GM10248 (cell line): Measurements from ENCODE around the gene OR10V1.
"Not testable (repeated sequence)": the region's sequence is repeated elsewhere in the genome, so short reads cannot be mapped to it uniquely, and the experiment has no call there.

Experiments
- CTCF ChIA-PET: fragments of 300-600 bp; sonication (Branson Sonifier 250); formaldehyde crosslinking; extraction: SDS; loops from one replicate; lab custom pipeline; 2021; ENCODE audit warnings: antibody characterized with exemption; lab: Yijun Ruan, JAX
- POLR2A ChIA-PET: fragments of 350-650 bp; sonication (Branson Sonifier 250); formaldehyde crosslinking; extraction: SDS; loops from one replicate; lab custom pipeline; 2020; ENCODE audit warnings: antibody characterized with exemption; lab: Yijun Ruan, JAX
- DNase-seq: peaks from one replicate; pipeline ENCODE4 v3.0.0; 2012; ENCODE audit errors: extremely low spot score
- TF ChIP-seq, protein P1 (sequence below): IDR thresholded peaks from 2 replicates; pipeline ENCODE4 v1.5.1; 2012; ENCODE audit warnings: mild to moderate bottlenecking, low read depth; ENCODE audit errors: extremely low read depth, missing control alignments, control extremely low read depth

The OR10V1 gene

DNA sequence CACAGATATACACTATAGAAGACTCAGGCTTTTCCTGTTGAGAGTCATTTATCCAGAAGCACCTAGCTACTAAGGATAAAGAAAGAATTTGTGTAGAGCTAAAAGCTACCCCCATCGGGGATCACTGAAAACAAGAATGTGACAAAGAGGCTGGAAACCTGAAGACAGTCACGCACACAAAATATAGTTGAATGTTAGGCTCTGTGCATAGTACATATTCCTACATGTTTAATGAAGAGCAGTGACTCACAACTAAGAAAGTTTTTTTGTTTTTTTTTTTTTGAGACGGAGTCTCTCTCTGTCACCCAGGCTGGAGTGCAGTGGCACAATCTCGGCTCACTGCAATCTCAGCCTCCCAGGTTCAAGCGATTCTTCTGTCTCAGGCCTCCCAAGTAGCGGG, 8.4 kb downstream of the OR10V1 start:
- POLR2A ChIA-PET: no interaction called here

DNA sequence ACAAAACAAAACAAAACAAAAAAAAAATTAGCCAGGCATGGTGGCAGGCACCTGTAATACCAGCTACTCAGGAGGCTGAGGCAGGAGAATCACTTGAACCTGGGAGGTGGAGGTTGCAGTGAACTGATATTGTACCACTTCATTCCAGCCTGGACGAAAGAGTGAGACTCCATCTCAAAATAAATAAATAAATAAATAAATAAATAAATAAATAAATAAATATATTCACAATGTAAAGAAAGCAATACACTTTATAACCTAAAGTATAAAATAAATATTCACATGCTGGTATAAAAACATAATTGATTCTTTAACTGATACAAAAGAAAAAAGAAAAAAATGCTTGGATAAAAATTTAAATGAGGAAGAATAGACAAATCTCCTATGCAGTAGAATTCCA, 10.1 kb downstream of the OR10V1 start:
- CTCF ChIA-PET, POLR2A ChIA-PET, DNase-seq: not testable (repeated sequence)

More for the DNA sequence above, 8.4 kb downstream of the OR10V1 start:
- no peak for DNase-seq
- TF ChIP-seq, protein P1, sequence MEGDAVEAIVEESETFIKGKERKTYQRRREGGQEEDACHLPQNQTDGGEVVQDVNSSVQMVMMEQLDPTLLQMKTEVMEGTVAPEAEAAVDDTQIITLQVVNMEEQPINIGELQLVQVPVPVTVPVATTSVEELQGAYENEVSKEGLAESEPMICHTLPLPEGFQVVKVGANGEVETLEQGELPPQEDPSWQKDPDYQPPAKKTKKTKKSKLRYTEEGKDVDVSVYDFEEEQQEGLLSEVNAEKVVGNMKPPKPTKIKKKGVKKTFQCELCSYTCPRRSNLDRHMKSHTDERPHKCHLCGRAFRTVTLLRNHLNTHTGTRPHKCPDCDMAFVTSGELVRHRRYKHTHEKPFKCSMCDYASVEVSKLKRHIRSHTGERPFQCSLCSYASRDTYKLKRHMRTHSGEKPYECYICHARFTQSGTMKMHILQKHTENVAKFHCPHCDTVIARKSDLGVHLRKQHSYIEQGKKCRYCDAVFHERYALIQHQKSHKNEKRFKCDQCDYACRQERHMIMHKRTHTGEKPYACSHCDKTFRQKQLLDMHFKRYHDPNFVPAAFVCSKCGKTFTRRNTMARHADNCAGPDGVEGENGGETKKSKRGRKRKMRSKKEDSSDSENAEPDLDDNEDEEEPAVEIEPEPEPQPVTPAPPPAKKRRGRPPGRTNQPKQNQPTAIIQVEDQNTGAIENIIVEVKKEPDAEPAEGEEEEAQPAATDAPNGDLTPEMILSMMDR: no peak
- CTCF ChIA-PET: interaction anchor here (1.5 kb wide), 1 partner anchor 13 kb away, joined by 3 read pairs; no protein-coding TSS in a partner anchor

DNA sequence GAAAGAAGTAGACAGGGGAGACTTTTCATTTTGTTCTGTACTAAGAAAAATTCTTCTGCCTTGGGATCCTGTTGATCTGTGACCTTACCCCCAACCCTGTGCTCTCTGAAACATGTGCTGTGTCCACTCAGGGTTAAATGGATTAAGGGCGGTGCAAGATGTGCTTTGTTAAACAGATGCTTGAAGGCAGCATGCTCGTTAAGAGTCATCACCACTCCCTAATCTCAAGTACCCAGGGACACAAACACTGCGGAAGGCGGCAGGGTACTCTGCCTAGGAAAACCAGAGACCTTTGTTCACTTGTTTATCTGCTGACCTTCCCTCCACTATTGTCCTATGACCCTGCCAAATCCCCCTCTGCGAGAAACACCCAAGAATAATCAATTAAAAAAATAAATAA, 13.5 kb downstream of the OR10V1 start:
- CTCF ChIA-PET, DNase-seq, POLR2A ChIA-PET: not testable (repeated sequence)

DNA sequence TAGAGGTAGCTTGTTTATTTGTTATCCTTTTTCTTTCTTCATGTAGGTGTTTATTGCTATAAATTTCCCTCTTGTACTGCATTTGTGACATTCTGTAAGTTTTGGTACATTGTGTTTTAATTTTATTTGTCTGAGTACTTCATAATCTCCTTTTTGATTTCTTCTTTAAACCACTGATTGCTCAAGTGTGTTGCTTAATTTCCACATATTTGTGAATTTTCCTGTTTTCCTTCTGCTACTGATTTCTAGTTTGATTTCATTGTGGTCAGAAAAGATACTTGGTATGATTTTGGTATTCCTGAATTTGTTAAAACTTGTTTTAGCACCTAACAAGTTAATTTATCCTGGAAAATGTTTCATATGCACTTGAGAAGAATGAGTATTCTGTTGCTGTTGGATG, 15.1 kb downstream of the OR10V1 start:
- TF ChIP-seq, protein P1: no peak
- POLR2A ChIA-PET: no interaction called here
- CTCF ChIA-PET: no interaction called here
- DNase-seq: no peak

DNA sequence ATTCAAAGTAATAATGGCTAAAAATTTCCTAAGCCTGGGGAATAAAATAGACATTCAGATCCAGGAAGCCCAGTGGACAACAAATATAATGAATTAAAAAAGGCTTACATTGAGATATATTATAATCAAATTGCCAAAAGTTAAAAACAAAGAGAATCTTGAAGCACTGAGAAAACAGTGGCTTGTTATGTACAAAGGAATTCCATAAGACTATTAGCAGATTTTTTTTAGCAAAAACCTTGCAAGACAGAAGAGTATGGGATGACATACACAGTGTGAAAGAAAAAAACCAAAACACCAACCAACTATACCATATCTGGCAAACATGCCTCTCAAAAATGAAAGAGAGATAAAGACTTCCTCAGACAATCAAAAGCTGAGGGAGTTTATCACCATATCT, 20.7 kb downstream of the OR10V1 start:
- CTCF ChIA-PET: interaction anchor here (1.3 kb wide), 1 partner anchor 160 kb away, joined by 3 read pairs; no protein-coding TSS in a partner anchor
- POLR2A ChIA-PET: no interaction called here
- TF ChIP-seq, protein P1: no peak
- no peak for DNase-seq

DNA sequence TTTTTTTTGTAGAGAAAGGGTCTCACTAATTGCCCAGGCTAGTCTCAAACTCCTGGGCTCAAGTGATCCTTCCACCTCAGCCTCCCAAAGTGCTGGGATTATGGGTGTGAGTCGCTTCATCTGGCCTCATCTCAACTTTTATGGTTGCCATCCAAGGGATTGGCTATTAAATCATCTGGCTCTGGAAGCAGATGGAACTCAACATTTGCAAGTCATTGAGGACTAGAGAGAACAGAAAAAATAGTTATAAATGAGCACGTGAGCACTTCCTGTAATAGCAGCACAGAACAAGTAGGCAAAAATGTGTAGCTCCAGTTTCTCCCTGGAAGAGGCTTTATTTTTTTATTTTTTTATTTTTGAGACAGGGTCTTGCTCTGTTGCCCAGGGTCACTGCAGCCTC, 22.5 kb downstream of the OR10V1 start:
- POLR2A ChIA-PET: interaction anchor here (0.6 kb wide), 1 partner anchor 541 kb away, joined by 4 read pairs; no protein-coding TSS in a partner anchor
- TF ChIP-seq, protein P1: no peak
- CTCF ChIA-PET: interaction anchor here (4.1 kb wide), 1 partner anchor 11 kb away, joined by 22 read pairs; no protein-coding TSS in a partner anchor
- DNase-seq: no peak

DNA sequence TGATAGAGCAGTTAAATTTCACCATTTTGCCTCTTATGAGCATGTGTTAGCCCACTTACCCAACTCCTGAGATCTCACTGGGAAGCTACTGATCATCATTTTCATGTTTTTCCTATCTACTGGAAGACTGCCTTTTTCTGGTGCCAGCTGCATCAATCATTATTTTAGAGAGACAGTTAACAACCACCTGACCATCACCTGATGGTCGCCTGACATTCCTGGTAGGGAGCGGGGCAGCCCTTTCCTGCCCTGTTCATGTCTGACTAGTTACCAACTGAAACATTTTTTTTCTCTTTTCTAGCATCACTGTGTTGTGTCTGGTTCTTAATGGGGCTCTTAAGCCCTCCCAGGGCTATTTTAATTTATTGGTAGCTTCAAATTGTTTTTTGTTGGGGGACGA, 24.6 kb downstream of the OR10V1 start:
- TF ChIP-seq, protein P1: no peak
- ChIA-PET CTCF (interaction anchor here (4.1 kb wide), 1 partner anchor 9 kb away, joined by 22 read pairs; no protein-coding TSS in a partner anchor), POLR2A (no interaction called here)
- no peak for DNase-seq

DNA sequence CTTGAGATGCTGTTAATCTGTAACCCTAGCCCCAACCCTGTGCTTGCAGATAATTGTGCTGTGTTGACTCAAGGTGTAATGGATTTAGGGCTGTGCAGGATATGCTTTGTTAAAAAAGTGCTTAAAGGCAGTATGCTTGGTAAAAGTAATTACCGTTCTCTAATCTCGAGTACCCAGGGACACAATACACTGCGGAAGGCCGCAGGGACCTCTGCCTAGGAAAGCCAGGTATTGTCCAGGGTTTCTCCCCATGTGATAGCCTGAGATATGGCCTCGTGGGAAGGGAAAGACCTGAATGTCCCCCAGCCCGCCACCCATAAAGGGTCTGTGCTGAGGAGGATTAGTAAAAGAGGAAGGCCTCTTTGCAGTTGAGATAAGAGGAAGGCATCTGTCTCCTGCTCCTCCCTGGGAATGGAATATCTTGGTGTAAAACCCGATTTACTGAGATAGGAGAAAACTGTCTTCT, 32.4 kb downstream of the OR10V1 start:
- DNase-seq, POLR2A ChIA-PET: not testable (repeated sequence)
- CTCF ChIA-PET: interaction anchor here (1.0 to 10.6 kb wide), 7 partner anchors 8 to 147 kb away, joined by 3 to 91 read pairs (median 13); partner anchors contain the start of gene PATL1
